Measurements from ENCODE around the gene KCTD21.

DNA sequence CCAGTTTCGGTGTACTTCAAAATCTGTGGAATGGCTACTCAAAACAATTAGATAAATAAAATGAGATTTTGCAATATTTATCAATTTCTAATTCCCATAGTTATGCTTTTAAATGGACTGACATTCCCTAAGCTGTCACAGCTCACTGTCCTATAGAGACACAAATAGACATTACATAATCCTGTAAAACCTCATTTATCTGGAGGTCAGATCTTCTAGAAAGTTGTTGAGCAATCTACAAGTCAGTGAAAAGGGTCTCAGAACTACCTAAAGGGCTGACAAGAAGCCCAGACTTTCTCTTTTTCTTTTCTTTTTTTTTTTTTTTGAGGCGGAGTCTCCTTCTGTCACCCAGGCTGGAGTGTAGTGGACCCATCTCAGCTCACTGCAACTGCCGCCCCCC, 61.0 kb downstream of the KCTD21 start:
- no peak for TF ChIP-seq ZC3H10 (CRISPR knock-in tag; IDR thresholded peaks at IDR 0.05)
- TF ChIP-seq, protein P1, sequence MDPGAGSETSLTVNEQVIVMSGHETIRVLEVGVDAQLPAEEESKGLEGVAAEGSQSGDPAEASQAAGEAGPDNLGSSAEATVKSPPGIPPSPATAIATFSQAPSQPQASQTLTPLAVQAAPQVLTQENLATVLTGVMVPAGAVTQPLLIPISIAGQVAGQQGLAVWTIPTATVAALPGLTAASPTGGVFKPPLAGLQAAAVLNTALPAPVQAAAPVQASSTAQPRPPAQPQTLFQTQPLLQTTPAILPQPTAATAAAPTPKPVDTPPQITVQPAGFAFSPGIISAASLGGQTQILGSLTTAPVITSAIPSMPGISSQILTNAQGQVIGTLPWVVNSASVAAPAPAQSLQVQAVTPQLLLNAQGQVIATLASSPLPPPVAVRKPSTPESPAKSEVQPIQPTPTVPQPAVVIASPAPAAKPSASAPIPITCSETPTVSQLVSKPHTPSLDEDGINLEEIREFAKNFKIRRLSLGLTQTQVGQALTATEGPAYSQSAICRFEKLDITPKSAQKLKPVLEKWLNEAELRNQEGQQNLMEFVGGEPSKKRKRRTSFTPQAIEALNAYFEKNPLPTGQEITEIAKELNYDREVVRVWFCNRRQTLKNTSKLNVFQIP (CRISPR knock-in tag; IDR thresholded peaks at IDR 0.05; ENCODE audit: borderline replicate concordance, low read depth), result no peak
- TF ChIP-seq, protein P2, sequence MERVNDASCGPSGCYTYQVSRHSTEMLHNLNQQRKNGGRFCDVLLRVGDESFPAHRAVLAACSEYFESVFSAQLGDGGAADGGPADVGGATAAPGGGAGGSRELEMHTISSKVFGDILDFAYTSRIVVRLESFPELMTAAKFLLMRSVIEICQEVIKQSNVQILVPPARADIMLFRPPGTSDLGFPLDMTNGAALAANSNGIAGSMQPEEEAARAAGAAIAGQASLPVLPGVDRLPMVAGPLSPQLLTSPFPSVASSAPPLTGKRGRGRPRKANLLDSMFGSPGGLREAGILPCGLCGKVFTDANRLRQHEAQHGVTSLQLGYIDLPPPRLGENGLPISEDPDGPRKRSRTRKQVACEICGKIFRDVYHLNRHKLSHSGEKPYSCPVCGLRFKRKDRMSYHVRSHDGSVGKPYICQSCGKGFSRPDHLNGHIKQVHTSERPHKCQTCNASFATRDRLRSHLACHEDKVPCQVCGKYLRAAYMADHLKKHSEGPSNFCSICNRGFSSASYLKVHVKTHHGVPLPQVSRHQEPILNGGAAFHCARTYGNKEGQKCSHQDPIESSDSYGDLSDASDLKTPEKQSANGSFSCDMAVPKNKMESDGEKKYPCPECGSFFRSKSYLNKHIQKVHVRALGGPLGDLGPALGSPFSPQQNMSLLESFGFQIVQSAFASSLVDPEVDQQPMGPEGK (CRISPR knock-in tag; IDR thresholded peaks at IDR 0.05; ENCODE audit: borderline replicate concordance), result no peak
- TF ChIP-seq ESRRG (CRISPR knock-in tag; IDR thresholded peaks at IDR 0.05), result no peak
- no peak for TF ChIP-seq ARNTL (CRISPR knock-in tag; IDR thresholded peaks at IDR 0.05; ENCODE audit: borderline replicate concordance, low read depth)
- no peak for TF ChIP-seq ISL1 (CRISPR knock-in tag; IDR thresholded peaks at IDR 0.05)
- no peak for TF ChIP-seq ZFP30 (CRISPR knock-in tag; IDR thresholded peaks at IDR 0.05)
- no peak for TF ChIP-seq ZFP3 (CRISPR knock-in tag; IDR thresholded peaks at IDR 0.05)
- TF ChIP-seq, protein P3, sequence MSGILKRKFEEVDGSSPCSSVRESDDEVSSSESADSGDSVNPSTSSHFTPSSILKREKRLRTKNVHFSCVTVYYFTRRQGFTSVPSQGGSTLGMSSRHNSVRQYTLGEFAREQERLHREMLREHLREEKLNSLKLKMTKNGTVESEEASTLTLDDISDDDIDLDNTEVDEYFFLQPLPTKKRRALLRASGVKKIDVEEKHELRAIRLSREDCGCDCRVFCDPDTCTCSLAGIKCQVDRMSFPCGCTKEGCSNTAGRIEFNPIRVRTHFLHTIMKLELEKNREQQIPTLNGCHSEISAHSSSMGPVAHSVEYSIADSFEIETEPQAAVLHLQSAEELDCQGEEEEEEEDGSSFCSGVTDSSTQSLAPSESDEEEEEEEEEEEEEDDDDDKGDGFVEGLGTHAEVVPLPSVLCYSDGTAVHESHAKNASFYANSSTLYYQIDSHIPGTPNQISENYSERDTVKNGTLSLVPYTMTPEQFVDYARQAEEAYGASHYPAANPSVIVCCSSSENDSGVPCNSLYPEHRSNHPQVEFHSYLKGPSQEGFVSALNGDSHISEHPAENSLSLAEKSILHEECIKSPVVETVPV (CRISPR knock-in tag; IDR thresholded peaks at IDR 0.05), result no peak
- no peak for TF ChIP-seq GLIS3 (CRISPR knock-in tag; IDR thresholded peaks at IDR 0.05)

Measured in SK-N-SH treated with all-trans-retinoic acid at 6 μM for 48 hours (cell line).